HG02885 (cell line): Measurements from ENCODE around the gene CAMSAP2.
A peak's percentile ranks its signal among the peaks of the same experiment; 100 is the strongest.

Experiments
- ATAC-seq: cut with Tn5 transposase; IDR thresholded peaks from one replicate; pipeline ENCODE4 v1.9.1; 2021; ENCODE audit warnings: mild to moderate bottlenecking; ENCODE audit not compliant: unreplicated experiment, poor library complexity

The CAMSAP2 gene

GRCh38 chr1:200836213-200836612 lies 97.5 kb downstream of the CAMSAP2 start:
- ATAC-seq: no peak

- ATAC-seq: no peak
These were observed 99.4 kb downstream of the CAMSAP2 start for GRCh38 chr1:200837931-200838571.

GRCh38 chr1:200838676-200839445 lies 100.2 kb downstream of the CAMSAP2 start:
- no peak for ATAC-seq

- no peak for ATAC-seq
These were observed 106.7 kb downstream of the CAMSAP2 start for GRCh38 chr1:200845360-200845759.

- no peak for ATAC-seq
These were observed 107.7 kb downstream of the CAMSAP2 start for GRCh38 chr1:200846398-200846797.

GRCh38 chr1:200849430-200849829 lies 110.7 kb downstream of the CAMSAP2 start:
- ATAC-seq: no peak

- no peak for ATAC-seq
These were observed 111.9 kb downstream of the CAMSAP2 start for GRCh38 chr1:200850554-200850953.

- no peak for ATAC-seq
These were observed 118.1 kb downstream of the CAMSAP2 start for GRCh38 chr1:200856716-200857357.

GRCh38 chr1:200857804-200858203 lies 119.1 kb downstream of the CAMSAP2 start:
- ATAC-seq: no peak

GRCh38 chr1:200861937-200862647 lies 123.4 kb downstream of the CAMSAP2 start:
- no peak for ATAC-seq

GRCh38 chr1:200862713-200863415 lies 124.2 kb downstream of the CAMSAP2 start:
- no peak for ATAC-seq

- ATAC-seq: no peak
These were observed 127.4 kb downstream of the CAMSAP2 start for GRCh38 chr1:200866116-200866515.

- ATAC-seq: peak; percentile 83
These were observed 127.8 kb downstream of the CAMSAP2 start for GRCh38 chr1:200866521-200866920.

- peak; percentile 12 for ATAC-seq
These were observed 128.5 kb downstream of the CAMSAP2 start for GRCh38 chr1:200867018-200867811.

- ATAC-seq: no peak
These were observed 130.7 kb downstream of the CAMSAP2 start for GRCh38 chr1:200869376-200869752.

- ATAC-seq: peak; percentile 68
These were observed 131.2 kb downstream of the CAMSAP2 start for GRCh38 chr1:200869753-200870391.

GRCh38 chr1:200872446-200873115 lies 133.9 kb downstream of the CAMSAP2 start, which contains the start of gene GPR25:
TSS of gene GPR25 (plus strand) at chr1:200872981. CDS start at chr1:200873038, 57 bp downstream.
- ATAC-seq: no peak

- ATAC-seq: no peak
These were observed 134.5 kb downstream of the CAMSAP2 start for GRCh38 chr1:200873116-200873670.
